T-helper 1 cell treated with Interleukin-12 subunit alpha and Interleukin-12 subunit beta and Interleukin-4 antibody, amounts not matched to agents 30 ng/mL and 1 ng/mL, for 36 hours (primary cell): ENCODE data around the gene PAXX. TPM values are rescaled to one million over a fixed set of nuclear protein-coding genes. Genes with fewer than 3 reads are reported as not detected.

Experiments
- intact Hi-C: fragments of 100-400 bp; cut with micrococcal nuclease; formaldehyde crosslinking; loops from one replicate; pipeline ENCODE4 v1.15.1; 2024
- total RNA-seq: library from RNA; stranded (reverse); gene quantifications from 2 replicates; pipeline ENCODE4 v1.2.3, GENCODE V29; 2022

PAXX gene
- total RNA-seq, 1 donor from 2014 or later: 79.8 TPM

DNA sequence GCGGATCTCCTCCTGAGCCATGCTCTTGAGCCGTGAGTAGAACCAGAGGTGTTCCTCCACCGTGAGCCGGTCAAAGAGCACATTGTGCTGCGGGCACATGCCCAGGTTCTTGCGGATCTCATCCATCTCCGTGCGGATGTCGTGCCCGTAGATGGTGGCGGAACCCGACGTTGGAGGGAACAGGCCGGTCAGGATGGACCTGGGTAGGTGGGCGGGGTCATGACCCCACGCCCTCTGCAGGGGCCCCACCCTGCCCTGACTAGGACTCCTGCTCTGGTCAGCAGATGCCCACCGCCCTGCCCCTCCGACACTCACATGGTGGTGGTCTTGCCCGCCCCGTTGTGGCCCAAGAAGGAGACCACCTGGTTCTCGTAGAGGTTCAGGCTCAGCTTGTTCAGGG is 23.8 kb downstream of the PAXX start:
- intact Hi-C loops: no loop called here

DNA sequence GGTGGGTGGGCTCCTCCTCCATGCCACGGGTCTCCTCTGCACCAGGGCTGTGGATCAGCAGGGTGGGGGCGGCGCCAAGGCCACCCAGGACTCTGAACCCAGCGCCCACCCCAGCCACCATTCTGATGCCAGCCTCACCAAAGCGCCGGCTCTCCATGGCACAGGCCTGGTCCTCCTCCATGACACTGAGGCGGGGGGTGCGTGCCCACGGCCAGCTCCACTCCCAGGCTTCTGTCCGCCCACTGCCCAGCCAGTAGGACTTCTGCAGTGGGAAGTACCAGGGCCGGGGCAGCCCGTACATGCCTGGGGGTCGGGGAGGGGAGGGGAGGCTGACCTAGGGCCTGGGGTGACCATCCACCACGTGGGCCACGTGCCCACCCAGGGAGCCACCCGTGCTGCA is 24.2 kb downstream of the PAXX start:
- intact Hi-C loops: no loop called here

DNA sequence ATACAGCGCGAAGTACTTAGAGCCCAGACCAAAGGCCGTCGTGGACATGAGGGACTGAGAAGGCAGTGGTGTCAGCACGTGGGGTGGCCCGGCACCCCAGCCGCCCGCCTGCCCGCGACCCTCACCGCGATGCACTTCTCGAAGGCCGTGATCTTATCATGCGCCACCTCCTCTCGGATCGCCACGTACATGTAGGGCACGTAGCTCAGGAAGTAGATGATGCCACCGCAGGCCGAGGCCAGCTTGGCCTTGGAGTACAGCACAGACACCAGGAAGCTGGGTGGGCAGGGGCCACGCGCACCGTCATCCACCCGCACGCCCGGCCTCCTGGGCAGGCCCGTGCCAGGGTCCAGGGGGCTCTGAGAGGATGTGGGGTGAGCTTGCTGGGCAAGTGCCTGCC is 24.8 kb downstream of the PAXX start:
- intact Hi-C loops: no loop called here

DNA sequence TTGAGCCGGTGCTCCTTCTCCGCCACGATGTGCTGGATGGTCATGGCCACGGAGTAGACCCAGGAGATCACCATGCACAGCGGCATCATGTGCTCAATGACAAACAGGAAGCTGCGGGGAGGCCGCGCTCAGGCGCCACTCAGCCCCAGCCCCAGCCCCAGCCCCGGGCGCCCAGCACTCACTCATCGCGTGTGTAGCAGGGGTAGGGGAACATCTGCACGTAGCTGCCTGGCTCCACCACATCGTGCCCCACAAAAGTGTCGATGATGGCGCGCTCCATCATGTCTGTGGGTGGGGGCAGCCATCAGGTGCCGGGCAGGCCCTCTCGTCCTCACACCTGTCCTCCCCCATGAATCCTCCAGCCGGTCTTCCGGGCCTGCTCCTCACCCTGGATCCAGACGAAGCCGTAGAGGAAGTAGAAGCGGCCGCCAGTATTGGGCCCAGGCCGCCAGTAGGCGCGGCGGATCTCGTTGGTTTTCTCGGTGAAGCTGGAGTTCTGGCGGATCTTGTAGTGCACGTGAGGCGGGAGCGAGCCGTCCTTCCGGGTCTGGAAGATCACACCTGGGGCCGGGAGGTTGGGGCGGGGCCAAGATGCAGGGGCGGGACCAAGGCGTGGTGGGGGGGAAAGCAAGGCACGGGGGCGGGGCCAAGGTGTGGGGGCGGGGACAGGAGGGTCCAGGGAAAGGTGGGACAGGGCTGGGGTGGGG is 25.7 kb downstream of the PAXX start:
- intact Hi-C loops: no loop called here

GRCh38 chr9:137018761-137019559 is 26.7 kb downstream of the PAXX start:
- intact Hi-C loops: no loop called here

- intact Hi-C loops: loop anchor here (10.0 kb wide), 1 partner anchor 135 kb away; no protein-coding TSS in a partner anchor
Measured at GRCh38 chr9:137019891-137020683, 27.9 kb downstream of the PAXX start.

GRCh38 chr9:137020771-137021567 is 28.7 kb downstream of the PAXX start:
- intact Hi-C loops: loop anchor here (10.0 kb wide), 1 partner anchor 134 kb away; no protein-coding TSS in a partner anchor

DNA sequence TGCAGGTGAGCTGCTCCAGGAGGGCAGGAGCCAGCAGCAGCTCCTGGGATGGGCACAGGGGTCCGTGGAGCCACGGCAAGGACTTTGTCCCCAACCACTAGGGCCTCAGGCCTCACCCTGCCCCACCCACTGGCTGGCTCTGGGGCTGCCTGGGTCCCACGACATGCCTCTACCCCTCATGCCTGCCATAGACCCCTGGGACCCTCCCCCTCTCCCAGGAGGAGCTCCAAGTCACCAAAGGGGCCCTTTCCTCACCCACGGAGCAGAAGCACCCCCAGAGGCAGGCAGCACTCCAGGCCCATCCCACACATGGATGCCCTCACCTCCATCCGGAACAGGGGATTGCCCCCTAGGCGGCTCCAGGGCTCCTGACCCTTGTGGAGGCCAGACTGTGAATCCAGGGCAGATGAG is 29.4 kb downstream of the PAXX start:
- intact Hi-C loops: loop anchor here (10.0 kb wide), 1 partner anchor 133 kb away; no protein-coding TSS in a partner anchor

- intact Hi-C loops: loop anchor here (1.0 to 10.0 kb wide), 5 partner anchors 30 to 231 kb away; partner anchors contain the start of genes MAN1B1, PAXX and TMEM141
Measured at GRCh38 chr9:137021979-137022661, 29.9 kb downstream of the PAXX start.

DNA sequence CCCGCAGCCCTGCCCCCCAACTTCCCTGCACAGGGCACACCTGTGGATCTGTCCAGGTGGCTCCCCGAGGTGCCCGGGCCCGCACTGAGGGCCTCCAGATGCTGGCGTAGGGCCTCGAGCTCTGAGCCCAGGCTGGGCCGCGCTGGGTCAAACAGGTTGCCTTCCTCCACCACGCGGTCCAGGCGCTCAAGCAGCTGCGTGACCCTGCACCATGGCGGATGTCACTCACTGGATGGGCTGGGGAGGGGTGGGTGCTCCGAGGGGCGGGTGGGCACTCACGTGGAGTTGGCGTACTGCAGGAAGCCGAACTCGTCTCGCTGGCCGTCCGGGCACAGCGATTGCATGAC is 30.4 kb downstream of the PAXX start:
- intact Hi-C loops: loop anchor here (1.0 to 10.0 kb wide), 5 partner anchors 30 to 231 kb away; partner anchors contain the start of genes MAN1B1, PAXX and TMEM141

DNA sequence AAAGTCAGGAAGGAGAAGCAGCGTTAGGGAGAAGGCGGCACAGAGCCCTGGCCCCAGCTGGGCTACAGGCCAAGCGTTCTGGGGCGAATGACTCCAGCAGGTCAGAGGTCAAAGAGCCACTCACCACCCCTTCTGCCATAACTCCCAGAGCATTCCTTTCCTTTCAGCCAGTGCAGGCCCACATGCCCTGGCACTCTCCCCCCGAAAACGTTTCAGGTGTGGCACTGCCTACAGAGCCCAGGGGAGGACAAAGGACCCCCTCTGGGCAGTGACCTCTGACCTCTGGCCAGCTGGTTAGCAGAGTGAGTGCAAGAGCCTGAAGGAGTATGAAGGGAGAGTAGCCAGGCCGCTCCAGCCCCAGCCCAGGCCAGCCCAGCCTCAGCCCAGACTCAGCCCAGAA is 30.9 kb downstream of the PAXX start:
- intact Hi-C loops: loop anchor here (10.0 kb wide), 1 partner anchor 132 kb away; no protein-coding TSS in a partner anchor

- intact Hi-C loops: loop anchor here (10.0 kb wide), 1 partner anchor 131 kb away; no protein-coding TSS in a partner anchor
Measured at GRCh38 chr9:137023583-137023991, 31.4 kb downstream of the PAXX start.

- intact Hi-C loops: loop anchor here (10.0 kb wide), 1 partner anchor 129 kb away; no protein-coding TSS in a partner anchor
Measured at GRCh38 chr9:137025517-137025966, 33.3 kb downstream of the PAXX start.

GRCh38 chr9:137026384-137026783 is 34.2 kb downstream of the PAXX start:
- intact Hi-C loops: loop anchor here (10.0 kb wide), 1 partner anchor 128 kb away; no protein-coding TSS in a partner anchor

- intact Hi-C loops: loop anchor here (10.0 kb wide), 1 partner anchor 128 kb away; no protein-coding TSS in a partner anchor
Measured at GRCh38 chr9:137026828-137027227, 34.6 kb downstream of the PAXX start.

- intact Hi-C loops: loop anchor here (2.0 to 10.0 kb wide), 2 partner anchors 43 to 127 kb away; partner anchors contain the start of gene SAPCD2
Measured at GRCh38 chr9:137027369-137028262, 35.4 kb downstream of the PAXX start, which contains the start of gene ABCA2. Gene ABCA2, minus strand, starts transcription at chr9:137028237. Its CDS starts 97 bp downstream, at chr9:137028140.

- intact Hi-C loops: loop anchor here (2.0 to 10.0 kb wide), 2 partner anchors 42 to 126 kb away; partner anchors contain the start of gene SAPCD2
Measured at GRCh38 chr9:137028263-137029057, 36.2 kb downstream of the PAXX start.
